K562 (cell line): ENCODE measurements around the gene TMC6. TPM values are rescaled to one million over a fixed set of nuclear protein-coding genes. Genes with fewer than 3 reads are reported as not detected.
A peak's percentile ranks its signal among the peaks of the same experiment; 100 is the strongest.

ENCODE experiments used
- ATAC-seq: fragments of 200-7000 bp; cut with Tn5 transposase; 3 replicates; pipeline ENCODE4 v1.9.1; 2020; ENCODE audit warnings: moderate library complexity
- BruUV-seq: library from RNA; stranded (reverse); fragments of 400-500 nt; replicated peaks from 2 replicates; lab custom pipeline; 2021; lab: Mats Ljungman, UMichigan
- CTCF ChIA-PET: fragments of 300-600 bp; formaldehyde crosslinking; extraction: SDS; loops from one replicate; lab custom pipeline; 2021; ENCODE audit warnings: low intra/inter-chr PET ratio; lab: Yijun Ruan, JAX
- POLR2A ChIA-PET: fragments of 300-600, 350-650 bp; sonication (Branson Sonifier 250); formaldehyde crosslinking; extraction: SDS; loops from one replicate; lab custom pipeline; 2021; ENCODE audit warnings: antibody characterized with exemption, inconsistent platforms; lab: Yijun Ruan, JAX
- DNase-seq, 4 experiments: peaks; one replicate each; pipeline versions ENCODE4 v3.0.0 to v3.0.0-alpha.2; 2011 to 2018; ENCODE audit warnings: low spot score in 3 of 4, mixed read lengths in 3 of 4; ENCODE audit errors: extremely low read depth in 1 of 4
- FAIRE-seq: peaks from 2 replicates; lab custom pipeline; 2011; peaks lifted over from hg19 to GRCh38; lab: Jason Lieb, UNC
- H2AFZ ChIP-seq: 2 replicates; pipeline ENCODE4 v1.6.0; 2011; ENCODE audit warnings: low read depth, low read length, control low read depth, inconsistent platforms
- H3K27ac ChIP-seq: fragments of 200-600 bp; 3 replicates; pipeline ENCODE4 v1.8.0; 2011; ENCODE audit warnings: low read depth, mild to moderate bottlenecking, control low read depth, inconsistent platforms, low read length, moderate library complexity, mixed read lengths; ENCODE audit errors: extremely low read depth
- H3K27me3 ChIP-seq, 2 experiments: fragments of 300-600 bp in 1 of 2; 2 replicates in 1 of 2; 3 replicates in 1 of 2; pipeline versions ENCODE4 v1.6.0 to v1.8.0; 2011; ENCODE audit warnings: inconsistent platforms in 2 of 2, low read length in 2 of 2, mild to moderate bottlenecking in 1 of 2, mixed read lengths in 1 of 2, moderate library complexity in 1 of 2; ENCODE audit not compliant: control insufficient read depth in 2 of 2, insufficient read depth in 2 of 2
- H3K36me3 ChIP-seq: fragments of 300-600 bp; 3 replicates; pipeline ENCODE4 v1.8.0; 2011; ENCODE audit warnings: mild to moderate bottlenecking, low read length, inconsistent platforms; ENCODE audit not compliant: control insufficient read depth, insufficient read depth
- H3K4me1 ChIP-seq, 2 experiments: fragments of 200-600 bp in 1 of 2; replicated peaks in 1 of 2; 2 replicates in 1 of 2; 3 replicates in 1 of 2; pipeline versions ENCODE4 v1.5.1 to v1.8.0; 2011; ENCODE audit warnings: inconsistent platforms in 2 of 2, low read length in 2 of 2, mild to moderate bottlenecking in 1 of 2, mixed read lengths in 1 of 2, moderate library complexity in 1 of 2; ENCODE audit not compliant: control insufficient read depth in 2 of 2, insufficient read depth in 2 of 2
- H3K4me2 ChIP-seq: 2 replicates; pipeline ENCODE4 v1.6.1; 2011; ENCODE audit warnings: low read length, control low read depth, inconsistent platforms, mixed read lengths; ENCODE audit not compliant: insufficient read depth
- H3K4me3 ChIP-seq: fragments of 200-600 bp; sonication (generic), shearing (Covaris generic); 2 replicates; pipeline ENCODE4 v1.5.1; 2016; ENCODE audit warnings: control low read depth, inconsistent platforms
- H3K79me2 ChIP-seq: fragments of 200-600 bp; 3 replicates; pipeline ENCODE4 v1.8.0; 2011; ENCODE audit warnings: low read length, inconsistent platforms; ENCODE audit not compliant: control insufficient read depth, insufficient read depth
- H3K9ac ChIP-seq, 2 experiments: 2 replicates each; pipeline versions ENCODE4 v1.6.0 to v1.6.1; 2011; ENCODE audit warnings: low read depth in 2 of 2, low read length in 2 of 2, control low read depth in 1 of 2, inconsistent platforms in 1 of 2, mild to moderate bottlenecking in 1 of 2, mixed read lengths in 1 of 2; ENCODE audit not compliant: insufficient read depth in 1 of 2
- H3K9me1 ChIP-seq: one replicate; pipeline ENCODE4 v1.6.0; 2011; ENCODE audit warnings: inconsistent platforms, mild to moderate bottlenecking, low read length, moderate library complexity; ENCODE audit not compliant: control insufficient read depth, insufficient read depth
- H3K9me3 ChIP-seq: replicated peaks from 2 replicates; pipeline ENCODE4 v1.5.1; 2011; ENCODE audit warnings: low read depth, low read length, inconsistent platforms; ENCODE audit not compliant: control insufficient read depth, insufficient read depth
- H4K20me1 ChIP-seq: replicated peaks from 2 replicates; pipeline ENCODE4 v1.6.1; 2011; ENCODE audit warnings: low read length, inconsistent platforms, mixed read lengths; ENCODE audit not compliant: control insufficient read depth, insufficient read depth
- CBFA2T3 ChIP-seq: fragments of 450-650 bp; IDR thresholded peaks from 2 replicates; pipeline ENCODE4 v1.6.1; 2017
- CREB1 ChIP-seq, 2 experiments: sonication (generic) in 1 of 2; formaldehyde crosslinking in 1 of 2; IDR thresholded peaks; 2 replicates each; pipeline versions ENCODE4 v1.6.1 to v1.8.0; 2012 to 2022; ENCODE audit warnings: inconsistent platforms in 1 of 2, mild to moderate bottlenecking in 1 of 2, missing genetic modification reagents in 1 of 2, moderate library complexity in 1 of 2
- MAFF ChIP-seq: IDR thresholded peaks from 2 replicates; pipeline ENCODE4 v1.6.1; 2012; ENCODE audit warnings: low read length, improper control_type of control experiment
- MEF2D ChIP-seq: conservative IDR thresholded peaks from 2 replicates; pipeline ENCODE4 v1.6.1; 2016; ENCODE audit warnings: low read depth, missing genetic modification characterization, missing compliant biosample characterization
- PYGO2 ChIP-seq: fragments of 450-650 bp; IDR thresholded peaks from 2 replicates; pipeline ENCODE4 v1.6.1; 2016; ENCODE audit warnings: mild to moderate bottlenecking, missing genetic modification characterization, moderate library complexity, missing compliant biosample characterization
- ZNF778 ChIP-seq: fragments of 450-650 bp; formaldehyde crosslinking; IDR thresholded peaks from 2 replicates; pipeline ENCODE4 v1.4.0; 2020; ENCODE audit warnings: mild to moderate bottlenecking, moderate library complexity
- WGBS: fragments of 100-300 bp; shearing (Covaris generic); methylation state at CpG from one replicate; pipeline ENCODE4 v1.1.6; 2016; ENCODE audit warnings: low coverage, mixed read lengths; ENCODE audit not compliant: insufficient coverage; ENCODE audit errors: missing lambda C conversion rate; 5-methylcytosine and 5-hydroxymethylcytosine counted together
- in situ Hi-C: fragments of 300-500 bp; cut with MboI; formaldehyde crosslinking; loops from 4 replicates; pipeline ENCODE4 v1.15.0; 2018; ENCODE audit warnings: inconsistent platforms, mixed read lengths
- intact Hi-C: fragments of 100-400 bp; cut with micrococcal nuclease; formaldehyde crosslinking; loops from 2 replicates; pipeline ENCODE4 v1.14.2; 2022
- polyA plus RNA-seq, 8 experiments: library from polyadenylated mRNA; depleted of rRNA in 4 of 8; stranded (reverse) in 5 of 8; unstranded in 3 of 8; fragments of >200 nt; fragmentation: Nextera tagmentation in 2 of 8; fragmentation: Illumina TruSeq in 1 of 8; extraction: Ambion mirVana in 2 of 8; extraction: Trizol in 1 of 8; gene quantifications; 2 replicates each; pipeline versions ENCODE4 v1.2.1 to v1.2.3, GENCODE V29; 2011 to 2014; ENCODE audit warnings: inconsistent platforms in 1 of 8, missing spikeins in 1 of 8
- total RNA-seq, 7 experiments: library from RNA; depleted of rRNA in 6 of 7; stranded (reverse); fragments of >200 nt in 6 of 7; fragmentation: Illumina TruSeq in 2 of 7; extraction: Trizol in 2 of 7; gene quantifications; 2 replicates each; pipeline versions ENCODE4 v1.2.1 to v1.2.3, GENCODE V29; 2011 to 2021; ENCODE audit warnings: low replicate concordance in 1 of 7

The TMC6 gene
- total and polyA plus RNA-seq, 9 of the 15 experiments (the other 6 are each of a cell fraction or from before 2014, with no cell fraction given): 4.1 to 351 (median 66.9) TPM

GRCh38 chr17:78086740-78087139, 41.8 kb downstream of the TMC6 start:
- H4K20me1 ChIP-seq: no peaks in the 10 kb centered on the region
- DNase-seq (no peak), ATAC-seq (no peak), FAIRE-seq (no peak)
- intact Hi-C loops (loop anchor here (5.0 kb wide), 1 partner anchor 101 kb away; the partner anchor contains the start of genes AFMID and TK1), in situ Hi-C loops (no loop called here)
- no peak overlapping the region for H3K4me2 ChIP-seq
- 95% methylated on average over 13 of the region's 13 CpGs for WGBS
- no peaks in the 10 kb centered on the region for H3K9me1 ChIP-seq
- peaks cover 27% of the 10 kb centered on the region; the same call in 2 of the 3 replicates for H3K36me3 ChIP-seq
- no TSS peak for BruUV-seq
- no peaks in the 10 kb centered on the region for H3K9me3 ChIP-seq
- ChIA-PET CTCF (no interaction called here), POLR2A (interaction anchor here (1.0 kb wide), 1 partner anchor 9 kb away, joined by 3 read pairs; no protein-coding TSS in a partner anchor)
- no peaks in the 10 kb centered on the region for H3K79me2 ChIP-seq
- H3K4me3 ChIP-seq: no peak overlapping the region
- H3K27me3 ChIP-seq: no peaks in the 10 kb centered on the region
- no peak for TF ChIP-seq CREB1 (IDR thresholded peaks at IDR 0.05)
- no peak for TF ChIP-seq CREB1 (CRISPR knock-in tag; IDR thresholded peaks at IDR 0.05)
- no peak for TF ChIP-seq PYGO2 (tag)
- TF ChIP-seq MAFF: no peak
- no peak for TF ChIP-seq ZNF778 (CRISPR knock-in tag)
- TF ChIP-seq CBFA2T3: peak; percentile 22; the same call in 1 of the 2 replicates
- no peak for TF ChIP-seq MEF2D (tag)
- peaks cover 14 to 20% of the 10 kb centered on the region in 2 experiments; a peak in 4 of 5 replicates for H3K4me1 ChIP-seq
- H2AFZ ChIP-seq: no peak overlapping the region
- H3K27ac ChIP-seq: no peak overlapping the region
- H3K9ac ChIP-seq: peak overlapping the region in 1 of 2 experiments; percentile 17; a peak in 1 of 4 replicates
